ENCODE data around the gene TMEM253.

TMEM253 gene

GRCh38 chr14:21100931-21101330 lies at the start of gene TMEM253:
Gene TMEM253 (plus strand): TSS chr14:21101066. CDS start chr14:21101344, 278 bp downstream.
- DNase-seq (ENCODE audit: low spot score): no peak

- no peak for DNase-seq (ENCODE audit: low spot score)
Observed at GRCh38 chr14:21053184-21054122, 47.4 kb upstream of the TMEM253 start.

- DNase-seq (ENCODE audit: low spot score): no peak
Observed at GRCh38 chr14:21054123-21054767, 46.6 kb upstream of the TMEM253 start.

GRCh38 chr14:21054768-21055145 lies 46.1 kb upstream of the TMEM253 start:
- no peak for DNase-seq (ENCODE audit: low spot score)

- DNase-seq (ENCODE audit: low spot score): no peak
Observed at GRCh38 chr14:21055432-21056117, 45.3 kb upstream of the TMEM253 start.

GRCh38 chr14:21056520-21057163 lies 44.2 kb upstream of the TMEM253 start:
- DNase-seq (ENCODE audit: low spot score): no peak

- DNase-seq (ENCODE audit: low spot score): no peak
Observed at GRCh38 chr14:21057803-21058675, 42.8 kb upstream of the TMEM253 start, which contains the start of gene RNASE8. Gene RNASE8 (plus strand): TSS chr14:21057822. CDS start chr14:21057893, 71 bp downstream.

- no peak for DNase-seq (ENCODE audit: low spot score)
Observed at GRCh38 chr14:21058903-21059302, 42.0 kb upstream of the TMEM253 start.

- DNase-seq (ENCODE audit: low spot score): peak; percentile 38
Observed at GRCh38 chr14:21059842-21060613, 40.8 kb upstream of the TMEM253 start.

- no peak for DNase-seq (ENCODE audit: low spot score)
Observed at GRCh38 chr14:21060614-21061346, 40.1 kb upstream of the TMEM253 start.

GRCh38 chr14:21061347-21061668 lies 39.6 kb upstream of the TMEM253 start:
- DNase-seq (ENCODE audit: low spot score): no peak

- DNase-seq (ENCODE audit: low spot score): no peak
Observed at GRCh38 chr14:21063479-21063878, 37.4 kb upstream of the TMEM253 start.

- DNase-seq (ENCODE audit: low spot score): no peak
Observed at GRCh38 chr14:21066882-21067502, 33.9 kb upstream of the TMEM253 start.

- peak; percentile 75 for DNase-seq (ENCODE audit: low spot score)
Observed at GRCh38 chr14:21068521-21069387, 32.1 kb upstream of the TMEM253 start.

- peak; percentile 77 for DNase-seq (ENCODE audit: low spot score)
Observed at GRCh38 chr14:21069388-21070082, 31.3 kb upstream of the TMEM253 start.

GRCh38 chr14:21070083-21070609 lies 30.7 kb upstream of the TMEM253 start, which contains the start of gene ARHGEF40:
Gene ARHGEF40 (plus strand): TSS chr14:21070304. CDS start chr14:21070397, 93 bp downstream.
- peak; percentile 80 for DNase-seq (ENCODE audit: low spot score)

- DNase-seq (ENCODE audit: low spot score): peak; percentile 46
Observed at GRCh38 chr14:21070610-21071224, 30.1 kb upstream of the TMEM253 start.
